Heart left ventricle (tissue), 13 donors: ENCODE measurements around the gene PRIMPOL.

Experiments used
- CTCF ChIP-seq, 12 donors: fragments of 200-600 bp; sonication (generic) in 4 of 12; IDR thresholded peaks; one replicate each; pipeline versions ENCODE4 v1.5.0 to v1.8.0; 2018 to 2022; ENCODE audit warnings: antibody characterized with exemption in 12 of 12, mild to moderate bottlenecking in 5 of 12
- POLR2A ChIP-seq, 2 donors: fragments of 450-650 bp; IDR thresholded peaks; one replicate each; pipeline ENCODE4 v1.6.1; 2017; ENCODE audit warnings: antibody characterized with exemption in 2 of 2, mild to moderate bottlenecking in 2 of 2, moderate library complexity in 2 of 2
- donor health status: ischemic (EF 13 %, LVEDD 7.1; RV severe dilation, severe dysfunction).
- donor health status: DM: no; HTN: yes; CAD: no.
- donor health status: DM: no; HTN: no; CAD: no.
- donor health status: ischemic (EF 25% LVEDD 6.9; RV normal size, moderate dysfunction).
- donor health status: ischemic (EF 25% LVEDD 5.7; RV mildly dilated, moderate dysfunction).
- donor health status: ischemic (EF 35%, LVEDD 5.7; RV mildly dilated, moderate dysfunction).
- donor health status: nonischemic (EF 11% LVEDD 7.7; RV severe dilation, severe dysfunction).
- donor health status: DM: yes; HTN: yes; CAD: no.
- donor health status: PGD.
- donor health status: ischemic (EF 29% LVEDD 5.4; RV normal size, mild dysfunction).
- donor health status: nonischemic (EF 23%, LVEDD 6.1; RV moderate dilation, normal function).

GRCh38 chr4:184706453-184706852 is 56.9 kb downstream of the PRIMPOL start:
- TF ChIP-seq POLR2A (IDR thresholded peaks at IDR 0.05) (no peak), CTCF (IDR thresholded peaks at IDR 0.05) (no peak)
